Fibroblast of lung (primary cell): ENCODE data around the gene PIGZ. TPM values are rescaled to one million over a fixed set of nuclear protein-coding genes. Genes with fewer than 3 reads are reported as not detected.

Experiments used
- DNase-seq, 2 donors: peaks; one replicate each; pipeline versions ENCODE4 v3.0.0 to v3.0.0-alpha.2; 2010; ENCODE audit warnings: low read depth in 2 of 2
- H2AFZ ChIP-seq: 2 replicates; pipeline ENCODE4 v1.5.1; 2012; ENCODE audit warnings: low read length, control low read depth, inconsistent platforms
- H3K27ac ChIP-seq: 2 replicates; pipeline ENCODE4 v1.5.1; 2011; ENCODE audit warnings: low read length, control low read depth; ENCODE audit not compliant: insufficient read depth
- H3K27me3 ChIP-seq: 2 replicates; pipeline ENCODE4 v1.5.1; 2011; ENCODE audit warnings: mild to moderate bottlenecking, low read length; ENCODE audit not compliant: control insufficient read depth, insufficient read depth
- H3K36me3 ChIP-seq: 2 replicates; pipeline ENCODE4 v1.5.1; 2011; ENCODE audit warnings: low read length; ENCODE audit not compliant: control insufficient read depth, insufficient read depth
- H3K4me1 ChIP-seq: 2 replicates; pipeline ENCODE4 v1.5.1; 2011; ENCODE audit warnings: low read length; ENCODE audit not compliant: control insufficient read depth, insufficient read depth; ENCODE audit errors: extremely low read depth
- H3K4me2 ChIP-seq: 2 replicates; pipeline ENCODE4 v1.5.1; 2011; ENCODE audit warnings: low read length, control low read depth; ENCODE audit not compliant: insufficient read depth; ENCODE audit errors: extremely low read depth
- H3K4me3 ChIP-seq, 4 experiments: fragments of 200-600 bp in 1 of 4; sonication (generic) in 1 of 4; replicated peaks in 1 of 4; 2 replicates each; pipeline ENCODE4 v1.5.1; 2011 to 2016; ENCODE audit warnings: low read length in 4 of 4, low read depth in 3 of 4, mild to moderate bottlenecking in 3 of 4, control low read depth in 2 of 4, inconsistent platforms in 1 of 4, mixed read lengths in 1 of 4; ENCODE audit not compliant: insufficient read depth in 1 of 4; ENCODE audit errors: control extremely low read depth in 1 of 4
- H3K79me2 ChIP-seq: 2 replicates; pipeline ENCODE4 v1.5.1; 2012; ENCODE audit warnings: mild to moderate bottlenecking, low read length, inconsistent platforms; ENCODE audit not compliant: control insufficient read depth, insufficient read depth
- H3K9ac ChIP-seq: 2 replicates; pipeline ENCODE4 v1.5.1; 2011; ENCODE audit warnings: mild to moderate bottlenecking, low read length, control low read depth; ENCODE audit not compliant: insufficient read depth
- H3K9me3 ChIP-seq: 2 replicates; pipeline ENCODE4 v1.5.1; 2012; ENCODE audit warnings: low read depth, low read length; ENCODE audit not compliant: control insufficient read depth, insufficient read depth
- H4K20me1 ChIP-seq: 2 replicates; pipeline ENCODE4 v1.5.1; 2011; ENCODE audit warnings: low read length; ENCODE audit not compliant: control insufficient read depth, insufficient read depth; ENCODE audit errors: extremely low read depth
- EZH2 ChIP-seq: IDR thresholded peaks from 2 replicates; pipeline ENCODE4 v1.5.1; 2012; ENCODE audit warnings: low read length, control low read depth, mild to moderate bottlenecking; ENCODE audit errors: missing control alignments
- polyA plus RNA-seq, 2 donors: library from polyadenylated mRNA; depleted of rRNA in 1 of 2; stranded (reverse) in 1 of 2; unstranded in 1 of 2; fragments of >200 nt; gene quantifications; 2 replicates each; pipeline ENCODE4 v1.2.1, GENCODE V29; 2011 to 2012; ENCODE audit warnings: missing spikeins in 1 of 2
- total RNA-seq: library from RNA; depleted of rRNA; stranded (reverse); fragments of >200 nt; gene quantifications from 2 replicates; pipeline ENCODE4 v1.2.1, GENCODE V29; 2014
- TF ChIP-seq, protein P1 (sequence below), 2 donors: IDR thresholded peaks in 1 of 2; conservative IDR thresholded peaks in 1 of 2; 1 replicate in 1 of 2; 2 replicates in 1 of 2; pipeline ENCODE4 v1.5.1; 2011 to 2012; ENCODE audit warnings: low read length in 2 of 2, control low read depth in 1 of 2, inconsistent platforms in 1 of 2, low read depth in 1 of 2, mild to moderate bottlenecking in 1 of 2

Gene PIGZ
- total and polyA plus RNA-seq, 2 donors (not counting 1 experiment from before 2014, with no cell fraction given): 0.66 to 2.0 TPM

GRCh38 chr3:196962108-196962929, 6.3 kb downstream of the PIGZ start:
- H3K4me3 ChIP-seq: no peak overlapping the region
- no peaks in the 10 kb centered on the region for H3K4me1 ChIP-seq
- H3K9ac ChIP-seq: no peak overlapping the region
- H3K27ac ChIP-seq: no peak overlapping the region
- no peaks in the 10 kb centered on the region for H3K36me3 ChIP-seq
- no peak overlapping the region for H3K4me2 ChIP-seq
- H2AFZ ChIP-seq: no peak overlapping the region
- no peaks in the 10 kb centered on the region for H3K79me2 ChIP-seq
- no peaks in the 10 kb centered on the region for H3K9me3 ChIP-seq
- H4K20me1 ChIP-seq: no peaks in the 10 kb centered on the region
- no peaks in the 10 kb centered on the region for H3K27me3 ChIP-seq
- no peak for DNase-seq
- TF ChIP-seq, protein P1, sequence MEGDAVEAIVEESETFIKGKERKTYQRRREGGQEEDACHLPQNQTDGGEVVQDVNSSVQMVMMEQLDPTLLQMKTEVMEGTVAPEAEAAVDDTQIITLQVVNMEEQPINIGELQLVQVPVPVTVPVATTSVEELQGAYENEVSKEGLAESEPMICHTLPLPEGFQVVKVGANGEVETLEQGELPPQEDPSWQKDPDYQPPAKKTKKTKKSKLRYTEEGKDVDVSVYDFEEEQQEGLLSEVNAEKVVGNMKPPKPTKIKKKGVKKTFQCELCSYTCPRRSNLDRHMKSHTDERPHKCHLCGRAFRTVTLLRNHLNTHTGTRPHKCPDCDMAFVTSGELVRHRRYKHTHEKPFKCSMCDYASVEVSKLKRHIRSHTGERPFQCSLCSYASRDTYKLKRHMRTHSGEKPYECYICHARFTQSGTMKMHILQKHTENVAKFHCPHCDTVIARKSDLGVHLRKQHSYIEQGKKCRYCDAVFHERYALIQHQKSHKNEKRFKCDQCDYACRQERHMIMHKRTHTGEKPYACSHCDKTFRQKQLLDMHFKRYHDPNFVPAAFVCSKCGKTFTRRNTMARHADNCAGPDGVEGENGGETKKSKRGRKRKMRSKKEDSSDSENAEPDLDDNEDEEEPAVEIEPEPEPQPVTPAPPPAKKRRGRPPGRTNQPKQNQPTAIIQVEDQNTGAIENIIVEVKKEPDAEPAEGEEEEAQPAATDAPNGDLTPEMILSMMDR (conservative IDR thresholded peaks at IDR 0.05 in 1 of 2, IDR thresholded peaks at IDR 0.05 in 1 of 2; ENCODE audit: low read depth in 1 of 2, low read length in 2 of 2): no peak

DNA sequence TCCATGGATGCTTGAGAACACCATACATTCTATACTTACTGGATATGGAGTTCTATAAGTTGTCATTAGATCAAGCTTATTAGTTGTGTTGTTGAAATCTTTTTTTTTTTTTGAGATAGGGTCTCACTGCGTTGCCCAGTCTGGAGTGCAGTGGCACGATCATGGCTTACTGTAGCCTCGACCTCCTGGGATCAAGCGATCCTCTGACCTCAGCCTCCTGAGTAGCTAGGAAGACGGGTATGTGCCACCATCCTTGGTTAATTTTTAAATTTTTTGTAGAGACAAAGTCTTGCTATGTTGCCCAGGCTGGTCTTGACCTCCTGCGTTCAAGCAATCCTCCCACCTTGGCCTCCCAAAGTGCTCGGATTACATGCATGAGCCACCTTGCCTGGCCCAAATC, 13.8 kb downstream of the PIGZ start:
- Histone ChIP-seq H3K36me3 (no peaks in the 10 kb centered on the region), H3K4me1 (no peaks in the 10 kb centered on the region), H3K9me3 (no peaks in the 10 kb centered on the region), H2AFZ (no peak overlapping the region), H3K27me3 (no peaks in the 10 kb centered on the region), H3K4me3 (no peak overlapping the region), H3K4me2 (no peak overlapping the region), H4K20me1 (no peaks in the 10 kb centered on the region), H3K9ac (no peak overlapping the region), H3K79me2 (no peaks in the 10 kb centered on the region), H3K27ac (no peak overlapping the region)
- no peak for DNase-seq
- no peak for TF ChIP-seq EZH2
- TF ChIP-seq, protein P1 (conservative IDR thresholded peaks at IDR 0.05 in 1 of 2, IDR thresholded peaks at IDR 0.05 in 1 of 2; ENCODE audit: low read depth in 1 of 2, low read length in 2 of 2): no peak

DNA sequence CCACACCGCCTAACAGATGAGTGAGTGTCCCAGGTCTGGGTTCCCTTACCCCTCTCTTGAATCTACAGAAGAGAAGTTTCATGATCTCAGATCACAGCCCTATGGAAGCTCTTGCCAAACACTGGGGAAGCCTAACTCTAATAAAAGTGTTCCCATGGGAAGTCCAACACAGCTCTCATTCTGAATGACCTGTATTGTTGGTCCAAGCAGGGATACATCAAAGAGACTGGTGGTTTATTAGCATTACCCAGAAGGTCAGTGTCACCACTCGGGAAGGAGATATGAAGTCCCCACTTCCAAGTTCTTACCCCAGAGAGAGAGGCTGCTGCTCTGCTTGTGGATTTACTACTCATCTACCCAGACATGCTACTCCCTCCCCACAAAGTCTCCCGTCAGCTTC, 17.3 kb downstream of the PIGZ start:
- Histone ChIP-seq H3K27me3 (no peaks in the 10 kb centered on the region), H3K4me3 (no peak overlapping the region), H3K79me2 (no peaks in the 10 kb centered on the region), H2AFZ (no peak overlapping the region), H3K9me3 (no peaks in the 10 kb centered on the region), H3K27ac (no peak overlapping the region), H3K9ac (no peak overlapping the region), H4K20me1 (no peaks in the 10 kb centered on the region), H3K36me3 (no peaks in the 10 kb centered on the region), H3K4me1 (no peaks in the 10 kb centered on the region), H3K4me2 (no peak overlapping the region)
- TF ChIP-seq EZH2: no peak
- TF ChIP-seq, protein P1 (conservative IDR thresholded peaks at IDR 0.05 in 1 of 2, IDR thresholded peaks at IDR 0.05 in 1 of 2; ENCODE audit: low read depth in 1 of 2, low read length in 2 of 2): no peak
- DNase-seq: no peak
